ENCODE results near the gene MRPS9. TPM values are rescaled to one million over a fixed set of nuclear protein-coding genes. Genes with fewer than 3 reads are reported as not detected.
A peak's percentile ranks its signal among the peaks of the same experiment; 100 is the strongest.

MRPS9 gene
- total RNA-seq, 2 donors from 2014 or later: 21.4 to 38.4 TPM

DNA sequence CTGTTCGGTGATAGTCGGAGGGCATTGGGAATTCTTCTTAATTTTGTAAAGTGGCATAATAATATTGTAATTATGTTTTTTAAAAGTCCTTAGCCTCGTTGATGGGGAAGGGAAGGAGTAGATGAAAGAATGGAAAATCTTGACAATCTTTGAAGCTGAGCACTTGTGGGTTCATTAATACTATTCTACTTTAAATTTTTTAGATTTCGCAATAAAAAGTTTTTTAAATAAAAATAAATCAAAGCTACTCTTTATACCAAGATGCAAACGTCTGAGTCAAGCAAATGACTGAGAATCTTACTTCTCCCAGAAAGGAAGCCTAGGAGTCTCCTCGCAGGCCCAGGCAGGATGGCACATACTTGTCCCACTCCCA lies 105.2 kb downstream of the MRPS9 start:
- no peak overlapping the region for H3K27ac Mint-ChIP-seq
- H3K36me3 Mint-ChIP-seq (ENCODE audit: low read depth): no peaks in the 10 kb centered on the region
- peaks cover 48% of the 10 kb centered on the region for H3K27me3 Mint-ChIP-seq
- H3K4me1 Mint-ChIP-seq: peaks cover 5% of the 10 kb centered on the region
- ATAC-seq (replicated peaks): no peak
- H3K4me3 Mint-ChIP-seq: peak overlapping the region; percentile 53
- H3K9me3 Mint-ChIP-seq: no peaks in the 10 kb centered on the region

DNA sequence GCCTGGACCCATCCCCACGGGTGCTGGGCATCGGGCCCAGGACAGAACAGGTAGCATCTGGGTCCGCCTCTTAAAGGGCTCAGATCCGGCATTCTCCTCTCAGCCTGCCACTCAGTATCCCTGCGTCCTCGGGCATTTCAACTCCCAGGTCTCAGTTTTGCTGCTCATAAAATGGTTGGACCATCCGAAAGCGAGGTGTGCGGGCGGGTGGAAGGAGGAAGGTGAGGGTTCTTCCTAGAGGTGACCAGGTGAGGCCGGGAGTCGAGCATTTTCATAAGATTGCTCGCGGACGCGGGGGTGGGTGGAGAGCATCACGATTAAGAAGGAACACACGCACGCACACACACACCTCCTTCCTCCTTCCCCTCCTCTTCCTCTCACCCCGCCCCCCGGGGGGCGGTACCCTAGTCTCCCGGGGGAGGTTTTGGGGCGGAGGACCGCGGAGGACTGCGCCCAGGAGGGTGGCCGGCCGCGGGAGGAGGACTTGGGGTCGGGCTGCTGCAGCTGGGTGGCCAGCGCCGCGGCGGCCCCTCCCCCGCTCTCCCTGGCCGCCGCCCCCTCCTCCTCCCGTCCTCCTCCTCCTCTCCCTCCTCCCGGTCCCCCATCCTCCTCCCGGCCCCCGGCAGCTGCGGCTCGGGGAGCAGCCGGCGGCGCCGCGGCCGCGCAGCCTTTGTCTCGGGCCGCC lies 105.7 kb downstream of the MRPS9 start:
- Mint-ChIP-seq H3K27me3 (peaks cover 50% of the 10 kb centered on the region), H3K4me3 (peak overlapping the region; percentile 53), H3K9me3 (no peaks in the 10 kb centered on the region), H3K4me1 (peaks cover 5% of the 10 kb centered on the region), H3K27ac (no peak overlapping the region), H3K36me3 (ENCODE audit: low read depth) (no peaks in the 10 kb centered on the region)
- peak; percentile 73 for ATAC-seq (replicated peaks)

GRCh38 chr2:105144152-105144940 lies 106.5 kb downstream of the MRPS9 start:
- no peak for ATAC-seq (replicated peaks)
- Mint-ChIP-seq H3K27ac (no peak overlapping the region), H3K4me3 (peak overlapping the region; percentile 69), H3K9me3 (no peaks in the 10 kb centered on the region), H3K36me3 (ENCODE audit: low read depth) (no peaks in the 10 kb centered on the region), H3K4me1 (peaks cover 5% of the 10 kb centered on the region), H3K27me3 (peaks cover 55% of the 10 kb centered on the region)

- H3K4me1 Mint-ChIP-seq: peaks cover 5% of the 10 kb centered on the region
- H3K27me3 Mint-ChIP-seq: peaks cover 51% of the 10 kb centered on the region
- peak overlapping the region; percentile 69 for H3K4me3 Mint-ChIP-seq
- no peaks in the 10 kb centered on the region for H3K36me3 Mint-ChIP-seq (ENCODE audit: low read depth)
- ATAC-seq (replicated peaks): peak; percentile 57
- no peaks in the 10 kb centered on the region for H3K9me3 Mint-ChIP-seq
- no peak overlapping the region for H3K27ac Mint-ChIP-seq
Measured at GRCh38 chr2:105144941-105145300, 107.1 kb downstream of the MRPS9 start.

GRCh38 chr2:105149272-105149671 lies 111.4 kb downstream of the MRPS9 start:
- H3K27ac Mint-ChIP-seq: no peak overlapping the region
- H3K4me3 Mint-ChIP-seq: no peak overlapping the region
- ATAC-seq (replicated peaks): no peak
- H3K9me3 Mint-ChIP-seq: no peaks in the 10 kb centered on the region
- no peaks in the 10 kb centered on the region for H3K36me3 Mint-ChIP-seq (ENCODE audit: low read depth)
- peaks cover 43% of the 10 kb centered on the region for H3K27me3 Mint-ChIP-seq
- H3K4me1 Mint-ChIP-seq: peaks cover 5% of the 10 kb centered on the region

Other genes starting within 250 kb of the MRPS9 start
- gene POU3F3, start 184.0 kb upstream of the MRPS9 start, total RNA-seq: not detected
- gene GPR45, start 203.7 kb downstream of the MRPS9 start, total RNA-seq: not detected